ENCODE data around the gene SLC1A7. TPM values are rescaled to one million over a fixed set of nuclear protein-coding genes. Genes with fewer than 3 reads are reported as not detected.
A peak's percentile ranks its signal among the peaks of the same experiment; 100 is the strongest.

The SLC1A7 gene
- total and polyA plus RNA-seq, 9 donors, result 0.20 to 0.52 (median 0.42) TPM; not detected in 1

- Histone ChIP-seq H3K27me3 (ENCODE audit: control insufficient read depth, insufficient read depth, low read length) (no peaks in the 10 kb centered on the region), H3K9me3 (replicated peaks; ENCODE audit: control insufficient read depth, low read depth, low read length) (peaks cover 6% of the 10 kb centered on the region), H3K4me3 (ENCODE audit: low read length) (no peak overlapping the region), H3K27ac (ENCODE audit: low read length) (no peak overlapping the region), H3K4me1 (ENCODE audit: control insufficient read depth, insufficient read depth, low read length) (peaks cover 31% of the 10 kb centered on the region), H3K36me3 (ENCODE audit: control insufficient read depth, insufficient read depth, low read length) (no peaks in the 10 kb centered on the region)
- 73% methylated on average over 10 of the region's 10 CpGs for WGBS (ENCODE audit: insufficient coverage)
- DNase-seq, result no peak
These were observed 31.3 kb downstream of the SLC1A7 start for GRCh38 chr1:53111073-53111556.

- peak overlapping the region; percentile 29 for H3K27ac ChIP-seq (ENCODE audit: low read length)
- peaks cover 6% of the 10 kb centered on the region for H3K9me3 ChIP-seq (replicated peaks; ENCODE audit: control insufficient read depth, low read depth, low read length)
- DNase-seq, result peak; percentile 56
- H3K36me3 ChIP-seq (ENCODE audit: control insufficient read depth, insufficient read depth, low read length), result no peaks in the 10 kb centered on the region
- WGBS (ENCODE audit: insufficient coverage), result 65% methylated on average over 11 of the region's 18 CpGs
- no peak overlapping the region for H3K4me3 ChIP-seq (ENCODE audit: low read length)
- no peaks in the 10 kb centered on the region for H3K27me3 ChIP-seq (ENCODE audit: control insufficient read depth, insufficient read depth, low read length)
- H3K4me1 ChIP-seq (ENCODE audit: control insufficient read depth, insufficient read depth, low read length), result peaks cover 33% of the 10 kb centered on the region
These were observed 31.9 kb downstream of the SLC1A7 start for GRCh38 chr1:53110370-53111072.

GRCh38 chr1:53108646-53109580 is 33.5 kb downstream of the SLC1A7 start:
- Histone ChIP-seq H3K36me3 (ENCODE audit: control insufficient read depth, insufficient read depth, low read length) (no peaks in the 10 kb centered on the region), H3K9me3 (replicated peaks; ENCODE audit: control insufficient read depth, low read depth, low read length) (peaks cover 6% of the 10 kb centered on the region), H3K4me3 (ENCODE audit: low read length) (no peak overlapping the region), H3K27ac (ENCODE audit: low read length) (peak overlapping the region; percentile 20), H3K27me3 (ENCODE audit: control insufficient read depth, insufficient read depth, low read length) (no peaks in the 10 kb centered on the region), H3K4me1 (ENCODE audit: control insufficient read depth, insufficient read depth, low read length) (peaks cover 34% of the 10 kb centered on the region)
- peak; percentile 42 for DNase-seq
- 76% methylated on average over 8 of the region's 14 CpGs for WGBS (ENCODE audit: insufficient coverage)

- no peaks in the 10 kb centered on the region for H3K36me3 ChIP-seq (ENCODE audit: control insufficient read depth, insufficient read depth, low read length)
- WGBS (ENCODE audit: insufficient coverage), result 82% methylated on average over 12 of the region's 15 CpGs
- peaks cover 34% of the 10 kb centered on the region for H3K4me1 ChIP-seq (ENCODE audit: control insufficient read depth, insufficient read depth, low read length)
- no peaks in the 10 kb centered on the region for H3K27me3 ChIP-seq (ENCODE audit: control insufficient read depth, insufficient read depth, low read length)
- peaks cover 6% of the 10 kb centered on the region for H3K9me3 ChIP-seq (replicated peaks; ENCODE audit: control insufficient read depth, low read depth, low read length)
- DNase-seq, result no peak
- no peak overlapping the region for H3K27ac ChIP-seq (ENCODE audit: low read length)
- H3K4me3 ChIP-seq (ENCODE audit: low read length), result no peak overlapping the region
These were observed 34.7 kb downstream of the SLC1A7 start for GRCh38 chr1:53107570-53108322.

- Histone ChIP-seq H3K27me3 (ENCODE audit: control insufficient read depth, insufficient read depth, low read length) (no peaks in the 10 kb centered on the region), H3K9me3 (replicated peaks; ENCODE audit: control insufficient read depth, low read depth, low read length) (peaks cover under 1% of the 10 kb centered on the region), H3K27ac (ENCODE audit: low read length) (no peak overlapping the region), H3K4me3 (ENCODE audit: low read length) (no peak overlapping the region), H3K4me1 (ENCODE audit: control insufficient read depth, insufficient read depth, low read length) (peaks cover 34% of the 10 kb centered on the region), H3K36me3 (ENCODE audit: control insufficient read depth, insufficient read depth, low read length) (no peaks in the 10 kb centered on the region)
- WGBS (ENCODE audit: insufficient coverage), result no CpG with 5 or more reads among the region's 7 CpGs
- no peak for DNase-seq
These were observed 35.3 kb downstream of the SLC1A7 start for GRCh38 chr1:53107090-53107489.

GRCh38 chr1:53104289-53104913 is 38.0 kb downstream of the SLC1A7 start:
- WGBS (ENCODE audit: insufficient coverage), result 54% methylated on average over 4 of the region's 8 CpGs
- Histone ChIP-seq H3K27ac (ENCODE audit: low read length) (no peak overlapping the region), H3K36me3 (ENCODE audit: control insufficient read depth, insufficient read depth, low read length) (no peaks in the 10 kb centered on the region), H3K4me3 (ENCODE audit: low read length) (no peak overlapping the region), H3K4me1 (ENCODE audit: control insufficient read depth, insufficient read depth, low read length) (peaks cover 14% of the 10 kb centered on the region), H3K9me3 (replicated peaks; ENCODE audit: control insufficient read depth, low read depth, low read length) (no peaks in the 10 kb centered on the region), H3K27me3 (ENCODE audit: control insufficient read depth, insufficient read depth, low read length) (no peaks in the 10 kb centered on the region)
- DNase-seq, result no peak

- no peaks in the 10 kb centered on the region for H3K9me3 ChIP-seq (replicated peaks; ENCODE audit: control insufficient read depth, low read depth, low read length)
- 52% methylated on average over 7 of the region's 13 CpGs for WGBS (ENCODE audit: insufficient coverage)
- no peak overlapping the region for H3K27ac ChIP-seq (ENCODE audit: low read length)
- H3K4me3 ChIP-seq (ENCODE audit: low read length), result no peak overlapping the region
- no peaks in the 10 kb centered on the region for H3K36me3 ChIP-seq (ENCODE audit: control insufficient read depth, insufficient read depth, low read length)
- no peaks in the 10 kb centered on the region for H3K27me3 ChIP-seq (ENCODE audit: control insufficient read depth, insufficient read depth, low read length)
- peaks cover 20% of the 10 kb centered on the region for H3K4me1 ChIP-seq (ENCODE audit: control insufficient read depth, insufficient read depth, low read length)
- no peak for DNase-seq
These were observed 47.9 kb downstream of the SLC1A7 start for GRCh38 chr1:53094533-53094919.

- WGBS (ENCODE audit: insufficient coverage), result 85% methylated on average over 13 of the region's 20 CpGs
- no peak overlapping the region for H3K27ac ChIP-seq (ENCODE audit: low read length)
These were observed 48.5 kb downstream of the SLC1A7 start for GRCh38 chr1:53093778-53094532.

GRCh38 chr1:53093451-53093754 is 49.0 kb downstream of the SLC1A7 start:
- Histone ChIP-seq H3K27ac (ENCODE audit: low read length) (no peak overlapping the region), H3K4me1 (ENCODE audit: control insufficient read depth, insufficient read depth, low read length) (peaks cover 31% of the 10 kb centered on the region), H3K9me3 (replicated peaks; ENCODE audit: control insufficient read depth, low read depth, low read length) (no peaks in the 10 kb centered on the region), H3K4me3 (ENCODE audit: low read length) (no peak overlapping the region), H3K36me3 (ENCODE audit: control insufficient read depth, insufficient read depth, low read length) (no peaks in the 10 kb centered on the region), H3K27me3 (ENCODE audit: control insufficient read depth, insufficient read depth, low read length) (no peaks in the 10 kb centered on the region)
- no peak for DNase-seq
- WGBS (ENCODE audit: insufficient coverage), result 84% methylated on average over 5 of the region's 8 CpGs

More at GRCh38 chr1:53093778-53094532, 48.5 kb downstream of the SLC1A7 start:
- H3K4me1 ChIP-seq (ENCODE audit: control insufficient read depth, insufficient read depth, low read length), result peaks cover 25% of the 10 kb centered on the region
- H3K4me3 ChIP-seq (ENCODE audit: low read length), result no peak overlapping the region
- no peaks in the 10 kb centered on the region for H3K27me3 ChIP-seq (ENCODE audit: control insufficient read depth, insufficient read depth, low read length)
- H3K36me3 ChIP-seq (ENCODE audit: control insufficient read depth, insufficient read depth, low read length), result no peaks in the 10 kb centered on the region
- no peak for DNase-seq
- no peaks in the 10 kb centered on the region for H3K9me3 ChIP-seq (replicated peaks; ENCODE audit: control insufficient read depth, low read depth, low read length)

Measured in muscle of leg (tissue), 11 donors.